Femur (tissue), 1 donor: ENCODE measurements around the gene SGK2.

Experiments
- DNase-seq: peaks from one replicate; pipeline ENCODE4 v3.0.0-alpha.2; 2017

SGK2 gene

DNA sequence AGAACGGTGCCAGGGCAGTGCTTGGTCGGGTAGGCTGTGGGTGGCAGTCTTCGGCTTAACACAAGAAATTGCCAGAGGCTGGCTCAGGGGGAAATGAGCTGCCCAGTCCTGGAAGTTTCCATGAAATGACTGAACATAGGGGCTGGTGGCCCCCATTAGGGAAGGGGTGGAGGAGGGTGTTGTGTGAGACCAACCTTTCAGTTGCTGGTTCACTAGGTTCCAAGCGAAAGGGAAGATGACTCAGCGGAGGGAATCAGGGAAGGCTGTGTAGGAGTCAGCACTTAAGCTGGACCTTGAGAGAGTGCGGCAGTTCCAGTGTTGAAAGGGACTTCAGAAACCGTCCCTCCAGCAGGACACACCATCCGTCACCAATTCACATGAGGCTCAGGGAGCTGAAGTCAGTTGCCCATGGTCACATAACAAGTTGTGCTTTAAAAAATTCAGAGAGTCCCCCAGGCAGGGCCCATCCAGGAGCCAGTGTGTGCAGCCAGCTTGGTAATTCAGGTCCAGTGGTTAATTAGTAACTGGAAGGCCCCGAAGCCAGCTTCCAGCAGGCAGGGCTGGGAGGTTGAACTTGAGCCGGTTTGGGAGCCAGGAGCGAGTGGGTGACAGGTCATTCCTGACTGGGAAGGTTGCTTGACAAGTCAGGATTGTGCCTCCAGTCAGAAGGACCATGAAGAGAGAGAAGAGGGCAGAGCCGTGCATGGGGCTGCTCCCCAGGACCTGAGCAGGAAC, at the start of gene SGK2:
SGK2 (plus strand) TSS at position 616 of the 735 bp plus-strand sequence. CDS start 7,469 bp downstream, outside the sequence.
- no peak for DNase-seq

DNA sequence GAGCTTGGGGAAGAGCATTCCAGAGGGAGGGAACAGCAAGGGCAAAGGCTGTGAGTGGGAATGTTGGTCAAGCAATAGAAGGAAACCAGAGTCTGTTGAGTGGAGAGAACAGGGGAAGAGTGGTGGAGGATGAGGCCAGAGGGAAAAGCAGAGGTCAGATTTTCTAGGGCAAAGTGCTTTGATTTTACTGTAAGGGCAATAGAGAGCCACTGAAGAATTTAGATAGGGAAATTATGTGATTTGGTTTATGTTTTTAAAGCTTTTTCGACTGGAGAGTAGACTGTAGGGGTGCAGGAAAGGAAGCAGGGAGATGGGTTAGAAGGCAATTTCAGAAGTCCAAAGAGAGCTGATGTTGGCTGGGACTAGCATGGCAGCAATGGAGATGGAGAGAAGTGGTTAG, 46.9 kb upstream of the SGK2 start:
- no peak for DNase-seq

DNA sequence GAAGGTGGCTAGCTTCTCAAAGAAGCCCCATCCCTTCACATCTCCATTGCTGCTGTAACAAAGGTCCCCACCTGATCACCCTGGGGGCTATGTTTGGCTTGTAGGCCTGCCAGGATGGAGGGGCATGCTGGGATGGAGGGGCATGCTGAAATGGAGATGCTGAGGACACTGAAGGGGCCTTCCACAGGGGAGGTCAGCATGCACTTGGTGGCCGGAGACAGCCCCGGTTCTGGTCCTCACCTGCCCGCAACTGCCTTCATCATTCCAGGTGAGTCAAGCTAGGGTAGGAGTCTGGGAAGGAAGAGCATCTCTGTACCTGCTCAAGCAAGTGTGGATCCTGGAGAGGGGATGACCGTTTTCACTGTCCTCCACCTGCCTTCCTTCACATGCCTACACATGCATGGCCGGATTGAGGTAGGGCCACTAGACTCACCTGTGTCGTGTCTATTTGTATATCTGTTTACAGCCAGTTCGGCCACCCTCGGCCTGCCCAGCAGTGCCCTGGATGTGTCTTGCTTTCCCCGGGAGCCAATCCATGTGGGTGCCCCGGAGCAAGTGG, 45.4 kb upstream of the SGK2 start:
- no peak for DNase-seq

DNA sequence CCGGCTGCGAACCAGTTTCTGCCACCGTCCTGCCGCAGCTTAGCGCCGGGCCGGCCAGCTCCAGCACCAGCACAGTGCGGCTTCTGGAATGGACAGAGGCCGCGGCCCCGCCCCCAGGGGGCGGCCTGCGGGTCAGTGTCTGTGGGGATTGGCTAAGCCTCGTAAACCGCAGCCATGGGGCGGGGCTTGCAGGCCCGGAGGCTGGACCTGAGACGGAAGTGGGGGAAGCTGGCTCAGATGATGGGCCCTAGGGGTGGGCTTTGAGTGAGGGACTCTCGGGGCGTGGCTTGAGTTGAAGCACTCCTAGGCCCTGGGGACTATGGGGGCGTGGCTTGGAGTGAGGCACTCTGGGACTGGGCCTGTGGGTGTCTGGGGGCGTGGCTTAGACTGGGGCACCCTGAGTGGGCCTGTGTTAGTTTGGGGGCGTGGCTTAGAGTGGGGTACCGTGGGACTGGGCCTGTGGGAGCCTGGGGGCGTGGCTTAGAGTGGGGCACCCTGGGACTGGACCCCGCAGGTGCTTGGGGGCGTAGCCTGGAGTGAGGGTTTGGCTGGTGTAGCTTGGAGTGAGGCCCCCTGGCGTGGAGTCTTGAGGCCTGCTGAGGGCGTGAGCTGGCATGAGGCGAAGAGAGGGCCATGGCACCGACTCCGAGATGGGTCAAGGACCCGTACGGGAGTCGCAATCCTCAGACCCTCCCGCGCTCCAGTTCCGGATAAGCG, 44.7 kb upstream of the SGK2 start:
- peak; percentile 96 for DNase-seq

DNA sequence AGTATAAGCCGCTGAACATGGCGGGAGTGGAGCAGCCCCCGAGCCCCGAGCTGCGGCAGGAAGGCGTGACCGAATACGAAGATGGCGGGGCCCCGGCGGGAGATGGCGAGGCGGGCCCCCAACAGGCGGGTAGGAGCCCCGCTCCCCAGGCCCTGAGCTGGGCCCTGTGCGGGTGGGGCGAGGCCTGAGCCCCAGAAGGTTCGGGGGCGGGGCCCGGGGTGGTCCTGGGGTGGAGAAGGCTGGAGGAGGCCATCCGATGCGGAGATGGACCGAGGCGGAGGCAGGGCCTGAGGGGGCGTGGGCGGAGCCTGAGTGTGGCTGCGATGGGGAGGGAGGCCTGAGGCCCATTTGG, 44.2 kb upstream of the SGK2 start:
- no peak for DNase-seq

DNA sequence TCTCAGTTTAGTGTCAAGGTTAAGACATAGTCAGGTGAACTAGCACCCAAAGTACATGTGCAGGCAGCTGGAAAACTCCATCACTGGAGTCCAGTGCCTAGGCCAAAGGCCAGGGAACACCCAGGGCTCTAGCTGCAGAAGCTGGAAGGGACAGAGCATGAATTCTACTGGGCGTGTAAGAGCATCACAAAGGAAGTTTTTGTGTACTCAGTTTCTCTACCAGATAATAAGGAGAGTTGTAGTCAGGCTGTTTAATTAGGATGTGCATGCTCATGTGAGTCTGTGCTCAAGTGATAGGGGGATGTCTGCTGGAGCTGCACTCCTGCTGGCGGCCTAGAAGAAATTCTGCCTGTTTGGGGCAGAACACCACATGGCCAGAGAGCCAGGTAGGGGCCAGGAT, 43.2 kb upstream of the SGK2 start:
- no peak for DNase-seq

DNA sequence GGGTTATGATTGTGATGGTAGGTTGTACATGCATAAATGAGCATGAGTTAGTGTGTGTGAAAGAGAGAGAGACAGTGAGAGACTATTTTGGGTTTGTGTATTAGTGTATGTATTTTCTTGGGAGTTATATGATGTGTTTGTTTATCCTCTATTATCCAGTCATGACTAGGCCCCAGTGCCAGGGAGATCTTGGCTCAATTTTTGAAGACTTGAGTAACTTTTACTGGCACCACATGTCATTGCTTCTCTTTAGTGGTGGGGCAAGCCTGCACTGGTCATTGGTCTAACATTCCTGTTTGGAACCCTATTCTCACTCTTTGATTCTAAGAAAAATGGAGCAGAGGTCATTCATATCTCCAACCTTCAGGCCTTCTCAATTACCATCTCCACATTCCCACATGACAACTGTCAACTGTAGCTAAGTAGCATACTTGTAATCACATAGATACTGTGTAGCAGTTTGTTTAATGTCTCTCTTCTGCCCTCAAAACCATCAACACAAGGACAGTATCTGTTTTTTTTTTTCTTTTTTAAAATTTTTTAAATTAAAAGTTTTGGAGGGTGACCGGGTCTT, 42.5 kb upstream of the SGK2 start:
- no peak for DNase-seq

DNA sequence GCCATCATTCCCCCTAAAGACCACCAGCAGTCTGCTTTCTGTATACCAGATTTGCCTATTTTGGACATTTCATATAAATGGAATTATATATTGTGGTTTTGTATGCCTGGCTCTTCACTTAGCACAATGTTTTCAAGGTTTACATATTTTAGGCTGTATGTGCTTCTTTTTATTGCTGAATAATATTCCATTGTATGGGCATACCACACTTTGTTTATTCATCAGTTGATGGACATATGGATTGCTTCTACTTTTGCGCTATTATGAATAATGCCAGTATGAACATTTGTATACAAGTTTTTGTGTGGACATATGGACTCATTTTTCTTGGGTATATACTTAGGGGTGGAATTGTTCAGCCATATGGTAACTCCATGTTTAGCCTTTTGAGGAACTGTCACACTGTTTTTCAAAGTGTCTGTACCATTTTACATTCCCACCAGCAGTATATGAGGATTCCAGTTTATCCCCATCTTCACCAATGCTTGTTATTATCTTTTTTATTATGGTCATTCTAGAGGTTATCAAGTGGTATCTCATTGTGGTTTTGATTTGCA, 38.7 kb upstream of the SGK2 start:
- no peak for DNase-seq

DNA sequence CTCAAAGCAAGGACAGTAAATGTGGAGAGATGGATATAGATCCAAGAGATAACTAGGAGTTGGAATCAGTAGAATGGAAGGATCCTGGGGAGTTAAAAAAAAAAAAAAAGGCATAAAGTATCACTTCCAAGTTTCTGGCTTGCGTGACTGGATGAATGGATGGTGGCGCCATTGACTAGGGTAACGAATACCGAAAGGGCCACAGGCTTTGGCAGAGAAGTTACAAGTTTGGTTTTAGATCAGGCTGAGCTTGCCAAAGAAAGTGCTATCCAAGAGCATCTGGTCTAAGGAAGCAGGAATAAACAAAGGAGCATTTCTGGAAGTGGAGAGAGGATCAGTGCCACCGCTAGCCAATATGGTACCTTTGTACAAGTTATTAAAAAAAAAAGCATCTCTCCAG, 33.8 kb upstream of the SGK2 start:
- no peak for DNase-seq

DNA sequence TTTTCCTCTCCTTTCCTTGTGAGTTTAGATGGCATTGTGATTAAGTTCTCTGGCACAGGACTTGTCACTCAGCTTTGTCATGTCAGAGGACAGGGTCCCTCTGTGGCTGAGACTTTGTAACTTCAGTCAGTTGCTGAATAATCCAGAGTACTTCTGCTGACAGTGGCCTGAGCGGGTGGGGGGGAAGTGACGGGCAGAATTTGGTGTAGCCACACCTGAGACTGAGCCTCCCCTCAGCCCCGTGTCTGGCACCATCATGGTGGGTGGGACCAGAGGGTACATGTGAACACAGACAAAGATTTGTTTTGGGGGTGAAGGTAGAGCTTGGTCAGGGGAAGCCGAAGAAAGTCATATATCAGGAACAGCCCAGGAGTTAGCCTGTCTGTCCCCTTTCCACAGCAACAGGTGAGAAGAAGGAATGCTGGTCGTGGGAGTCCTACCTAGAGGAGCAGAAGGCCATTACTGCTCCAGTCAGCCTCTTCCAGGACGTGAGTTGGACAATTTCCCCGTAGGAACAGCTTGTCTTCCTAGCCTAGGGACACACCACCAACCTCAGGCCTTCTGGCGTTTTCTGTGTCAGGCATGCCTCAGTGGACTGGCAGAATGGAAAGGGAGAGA, 30.5 kb upstream of the SGK2 start:
- DNase-seq, result no peak

DNA sequence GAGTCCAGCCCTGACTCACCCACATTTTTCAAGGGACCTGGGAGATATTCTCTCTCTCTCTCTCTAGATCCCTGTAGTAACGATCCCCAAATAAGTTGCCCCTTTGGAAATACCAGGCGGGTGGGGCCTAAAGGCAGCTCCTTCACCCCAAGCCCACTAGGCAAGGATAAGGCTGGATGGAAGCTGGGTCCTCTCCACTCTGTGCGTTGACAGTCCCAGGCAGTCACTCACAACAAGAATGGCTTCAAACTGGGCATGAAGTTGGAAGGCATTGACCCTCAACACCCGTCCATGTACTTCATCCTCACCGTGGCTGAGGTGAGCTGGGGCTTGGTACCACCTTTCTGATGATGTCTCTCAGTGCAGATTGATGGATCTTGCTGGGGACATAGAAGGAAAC, 29.8 kb upstream of the SGK2 start:
- no peak for DNase-seq

DNA sequence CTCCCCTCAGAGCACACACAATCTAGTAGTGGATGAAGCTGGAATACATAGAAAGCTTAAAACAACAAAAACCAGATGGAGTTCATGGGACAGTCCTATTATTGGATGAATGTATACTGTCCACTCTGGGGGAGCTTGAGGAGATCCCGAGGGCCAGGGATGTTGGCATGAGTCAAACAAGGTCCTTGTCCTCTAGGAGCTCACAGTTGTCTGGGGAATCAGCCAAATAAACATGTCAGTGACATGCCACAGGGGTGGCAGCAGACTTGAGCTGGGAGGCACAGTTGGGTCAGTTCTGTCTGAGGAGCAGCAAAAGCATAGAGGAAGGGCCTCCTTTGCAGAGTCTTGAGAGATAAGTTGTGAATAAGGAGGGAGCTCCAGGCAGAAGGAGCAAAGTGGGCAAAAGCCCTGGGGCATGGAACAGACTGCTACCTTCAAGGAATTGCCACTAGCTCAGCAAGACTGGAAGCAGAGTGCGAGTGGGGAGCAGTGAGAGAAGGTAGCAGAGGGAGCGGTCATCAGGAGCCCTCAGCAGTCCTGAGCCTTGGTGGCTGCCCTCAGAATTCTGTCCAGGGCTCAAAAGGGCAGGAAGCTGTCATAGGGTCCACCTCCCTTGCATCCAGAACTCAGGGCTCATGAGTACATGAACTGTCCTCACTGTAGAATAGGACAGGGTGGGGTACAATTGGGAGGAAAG, 29.2 kb upstream of the SGK2 start:
- no peak for DNase-seq

DNA sequence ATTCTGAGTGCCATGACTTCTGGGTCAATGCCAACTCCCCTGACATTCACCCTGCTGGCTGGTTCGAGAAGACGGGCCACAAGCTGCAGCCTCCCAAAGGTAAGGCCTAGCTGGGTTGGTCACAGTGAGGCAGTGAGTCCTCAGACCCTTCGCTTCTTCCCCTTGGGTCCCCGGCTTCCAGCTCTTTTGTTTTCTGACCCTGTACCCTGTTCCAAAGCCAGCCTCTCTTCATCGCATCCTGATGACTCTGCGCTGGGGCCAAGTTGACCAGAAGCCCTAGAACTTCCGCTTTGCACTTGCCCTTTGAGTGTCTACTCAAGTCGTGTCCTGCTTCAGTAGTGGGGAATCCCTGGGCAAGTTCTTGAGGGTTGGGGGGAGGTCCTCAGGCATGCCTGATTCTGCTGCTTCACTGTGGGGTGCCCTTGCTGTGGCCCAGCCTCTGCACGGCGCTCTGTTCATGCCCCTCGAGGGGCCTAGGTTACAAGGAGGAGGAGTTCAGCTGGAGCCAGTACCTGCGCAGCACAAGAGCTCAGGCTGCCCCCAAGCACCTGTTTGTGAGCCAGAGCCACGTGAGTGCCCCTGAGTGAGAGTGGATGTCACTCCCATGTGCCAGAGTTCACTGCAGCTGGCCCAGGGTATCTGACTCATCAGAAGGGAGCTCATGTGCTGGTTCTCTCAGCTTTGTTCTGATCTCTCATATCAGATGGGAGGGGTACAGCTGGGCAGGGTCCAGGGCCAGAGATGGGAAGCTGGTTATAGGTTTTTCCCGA, 28.3 kb upstream of the SGK2 start:
- DNase-seq, result no peak

DNA sequence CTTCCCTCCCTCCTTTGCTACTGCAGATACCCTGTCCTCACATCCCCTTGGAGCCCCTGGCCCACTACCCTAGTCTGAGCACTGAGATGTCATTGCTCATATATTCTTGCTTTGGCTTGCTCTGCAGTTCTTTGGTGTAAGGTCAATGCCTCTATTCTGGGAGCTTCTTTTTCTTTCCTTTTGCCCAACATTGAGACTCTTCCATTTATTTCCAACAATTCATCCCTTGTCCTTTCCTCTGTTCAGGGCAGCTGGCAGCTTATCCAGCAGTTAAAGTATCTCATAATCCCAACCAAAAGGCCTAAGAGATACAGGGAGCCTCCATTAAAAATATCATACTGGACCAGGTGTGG, 27.8 kb upstream of the SGK2 start:
- no peak for DNase-seq

DNA sequence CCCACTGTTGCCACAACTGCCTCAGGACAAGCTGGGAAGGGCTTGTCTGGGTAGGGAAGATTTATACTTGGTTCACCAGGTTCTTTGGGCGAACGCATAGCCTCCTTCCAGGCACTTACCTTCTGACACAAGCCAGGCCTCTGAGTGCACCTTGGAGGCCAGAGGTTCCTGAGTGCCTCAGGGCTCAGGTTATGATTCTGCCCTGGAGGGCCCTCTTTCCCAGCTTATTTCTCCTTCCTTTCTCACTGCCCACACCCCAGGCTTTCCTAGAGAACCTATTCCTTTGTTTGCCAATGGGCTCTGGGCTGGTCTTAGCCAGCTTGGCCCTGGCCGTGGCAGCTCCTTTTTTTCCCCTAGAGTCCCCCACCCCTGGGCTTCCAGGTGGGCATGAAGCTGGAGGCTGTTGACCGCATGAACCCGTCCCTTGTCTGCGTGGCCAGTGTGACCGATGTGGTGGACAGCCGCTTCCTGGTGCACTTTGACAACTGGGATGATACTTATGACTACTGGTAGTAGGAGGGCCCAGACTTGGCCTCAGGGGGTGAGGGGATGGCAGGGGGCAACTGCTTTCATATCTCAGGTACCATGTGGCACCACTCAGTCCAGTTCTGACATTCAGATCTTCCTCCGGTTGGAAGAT, 26.3 kb upstream of the SGK2 start:
- DNase-seq, result no peak

DNA sequence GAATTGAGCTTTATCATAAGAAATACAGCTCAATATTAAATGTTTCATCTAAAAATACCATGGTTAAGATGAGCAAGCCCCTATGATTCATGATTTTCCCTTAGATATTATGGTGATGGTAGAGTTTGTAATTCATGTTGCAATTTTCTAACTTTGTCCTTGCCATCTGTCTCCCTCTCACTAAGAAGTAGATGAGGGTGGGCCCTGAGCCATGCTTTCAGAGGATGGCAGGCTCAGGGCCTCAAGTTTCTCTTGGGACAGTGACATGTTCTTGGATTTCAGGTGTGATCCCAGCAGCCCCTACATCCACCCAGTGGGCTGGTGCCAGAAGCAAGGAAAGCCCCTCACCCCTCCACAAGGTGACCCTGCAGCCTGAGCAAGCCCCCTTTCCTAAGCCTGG, 25.8 kb upstream of the SGK2 start:
- DNase-seq, result no peak

DNA sequence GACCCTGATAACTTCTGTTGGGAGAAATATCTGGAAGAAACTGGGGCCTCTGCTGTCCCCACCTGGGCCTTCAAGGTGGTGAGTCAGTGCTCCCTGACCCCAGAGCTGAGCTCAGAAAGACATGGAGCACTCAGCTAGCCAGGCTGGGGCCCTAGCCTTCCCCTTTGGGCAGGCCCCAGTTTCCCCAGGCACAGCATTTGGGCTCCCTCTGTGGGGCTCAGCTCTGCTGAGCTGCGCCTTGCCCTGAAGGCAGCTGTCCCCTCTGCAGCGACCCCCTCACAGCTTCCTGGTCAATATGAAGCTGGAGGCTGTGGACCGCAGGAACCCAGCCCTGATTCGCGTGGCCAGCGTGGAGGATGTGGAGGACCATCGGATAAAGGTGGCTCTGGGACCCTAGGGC, 24.8 kb upstream of the SGK2 start:
- DNase-seq, result no peak

DNA sequence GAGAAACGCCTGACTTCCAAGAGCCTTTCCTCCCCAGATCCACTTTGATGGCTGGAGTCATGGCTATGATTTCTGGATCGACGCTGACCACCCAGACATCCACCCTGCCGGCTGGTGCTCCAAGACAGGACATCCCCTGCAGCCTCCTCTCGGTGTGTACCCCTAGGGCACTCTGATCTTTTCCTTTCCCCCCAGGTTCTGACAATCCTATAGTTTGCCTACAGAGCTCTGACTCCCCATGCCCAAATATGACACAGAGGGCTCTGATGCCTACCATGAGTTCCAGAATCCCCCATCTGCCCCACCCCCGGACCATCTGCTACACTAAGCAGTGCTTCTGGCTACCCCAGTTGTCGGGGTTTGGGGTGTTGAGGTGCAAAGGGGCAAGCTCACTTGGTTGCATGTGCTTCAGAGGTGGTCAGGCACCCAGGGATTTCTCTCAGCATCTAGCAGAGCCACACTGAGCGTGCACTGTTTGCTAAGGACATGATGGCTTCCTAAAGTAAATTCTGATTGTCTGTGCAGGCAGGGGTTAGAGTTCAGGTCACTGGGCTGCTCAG, 24.0 kb upstream of the SGK2 start:
- DNase-seq, result no peak

DNA sequence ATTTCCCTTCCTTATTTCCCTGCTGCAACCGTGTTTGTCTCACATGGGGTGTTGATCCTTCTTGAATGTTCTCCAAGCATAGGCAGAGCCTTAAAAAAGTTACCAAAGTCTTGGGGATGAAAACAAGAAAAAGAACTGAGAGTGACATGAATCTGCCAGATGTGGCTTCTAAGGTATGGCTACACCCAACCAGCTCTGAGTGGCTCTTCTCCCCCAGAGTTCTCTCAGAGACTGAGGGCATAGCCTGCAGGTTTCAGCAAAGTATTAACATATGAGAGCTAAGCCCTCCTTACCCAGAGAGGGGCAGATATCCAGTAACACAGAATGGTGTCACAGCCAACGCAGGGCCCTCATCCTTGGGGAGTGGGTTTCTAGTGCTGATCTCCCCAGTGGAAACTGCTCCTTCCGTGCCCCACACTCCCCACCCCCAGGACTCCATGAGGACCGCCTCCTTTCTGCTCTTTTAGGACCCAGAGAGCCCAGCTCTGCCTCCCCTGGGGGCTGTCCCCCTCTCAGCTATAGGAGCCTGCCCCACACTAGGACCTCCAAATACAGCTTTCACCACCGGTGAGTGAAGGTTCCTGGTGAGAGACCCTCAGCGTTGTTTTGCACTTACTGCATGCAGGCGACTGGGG, 23.3 kb upstream of the SGK2 start:
- DNase-seq, result no peak

DNA sequence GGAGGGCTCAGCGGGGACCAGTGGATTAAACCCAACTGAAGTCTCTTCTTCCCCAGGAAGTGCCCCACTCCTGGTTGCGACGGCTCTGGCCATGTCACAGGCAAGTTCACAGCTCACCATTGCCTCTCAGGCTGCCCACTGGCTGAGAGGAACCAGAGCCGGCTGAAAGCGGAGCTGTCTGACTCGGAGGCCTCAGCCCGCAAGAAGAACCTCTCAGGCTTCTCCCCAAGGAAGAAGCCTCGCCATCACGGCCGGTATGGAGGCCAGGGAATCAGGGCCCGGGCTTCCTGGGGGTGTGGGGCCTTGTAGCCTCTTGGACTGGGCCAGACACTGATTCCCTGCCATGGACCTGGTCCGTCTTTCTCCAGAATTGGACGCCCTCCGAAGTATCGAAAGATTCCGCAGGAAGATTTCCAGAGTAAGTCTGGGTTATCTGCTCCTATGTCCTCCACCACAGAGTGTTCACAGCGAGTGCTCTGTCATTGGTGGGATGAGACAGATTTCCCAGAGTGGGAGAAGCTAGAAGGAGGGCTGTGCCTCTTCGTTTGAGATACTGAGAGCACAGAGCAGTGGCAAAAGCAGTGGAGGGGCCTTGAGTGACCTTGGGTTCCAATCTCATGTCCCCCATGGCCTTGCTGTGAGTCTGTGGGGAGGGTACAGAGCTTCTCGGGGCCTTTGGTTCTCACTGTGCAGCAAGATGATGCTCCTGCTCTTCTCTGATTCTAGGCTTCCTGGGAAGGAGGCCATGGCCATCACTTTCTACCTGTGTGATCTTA, 22.6 kb upstream of the SGK2 start:
- no peak for DNase-seq
